Spleen (tissue), 11 donors: ENCODE data around the gene MTIF2. TPM values are rescaled to one million over a fixed set of nuclear protein-coding genes. Genes with fewer than 3 reads are reported as not detected.

ENCODE experiments used
- DNase-seq: peaks from one replicate; pipeline ENCODE4 v3.0.0-alpha.2; 2020
- H3K27ac ChIP-seq, 8 donors: fragments of 200-600 bp; sonication (generic) in 7 of 8; 1 replicate in 4 of 8; 2 replicates in 4 of 8; pipeline versions ENCODE4 v1.5.0 to v1.8.0; 2016 to 2021; ENCODE audit warnings: inconsistent platforms in 4 of 8, mild to moderate bottlenecking in 4 of 8, moderate library complexity in 1 of 8
- H3K27me3 ChIP-seq, 7 donors: fragments of 200-600 bp; sonication (generic) in 6 of 7; replicated peaks in 1 of 7; 1 replicate in 4 of 7; 2 replicates in 3 of 7; pipeline versions ENCODE4 v1.5.0 to v1.8.0; 2016 to 2021; ENCODE audit warnings: inconsistent platforms in 3 of 7, mild to moderate bottlenecking in 1 of 7
- H3K36me3 ChIP-seq, 6 donors: fragments of 200-600 bp; sonication (generic) in 5 of 6; 1 replicate in 4 of 6; 2 replicates in 2 of 6; pipeline versions ENCODE4 v1.5.0 to v1.8.0; 2016 to 2021; ENCODE audit warnings: inconsistent platforms in 2 of 6
- H3K4me1 ChIP-seq, 6 donors: fragments of 200-600 bp; sonication (generic) in 5 of 6; 1 replicate in 3 of 6; 2 replicates in 3 of 6; pipeline versions ENCODE4 v1.5.0 to v1.8.0; 2016 to 2021; ENCODE audit warnings: inconsistent platforms in 3 of 6
- H3K4me3 ChIP-seq, 8 donors: fragments of 200-600 bp; sonication (generic) in 7 of 8; 1 replicate in 4 of 8; 2 replicates in 4 of 8; pipeline versions ENCODE4 v1.5.0 to v1.8.0; 2016 to 2021; ENCODE audit warnings: inconsistent platforms in 4 of 8, mild to moderate bottlenecking in 4 of 8, moderate library complexity in 2 of 8
- H3K9me3 ChIP-seq, 8 donors: fragments of 200-600 bp; sonication (generic) in 7 of 8; 1 replicate in 4 of 8; 2 replicates in 4 of 8; pipeline versions ENCODE4 v1.5.0 to v1.8.0; 2016 to 2021; ENCODE audit warnings: inconsistent platforms in 4 of 8
- POLR2A ChIP-seq, 3 donors: fragments of 450-650 bp; IDR thresholded peaks; one replicate each; pipeline ENCODE4 v1.5.1; 2017; ENCODE audit warnings: antibody characterized with exemption in 3 of 3, mild to moderate bottlenecking in 1 of 3
- POLR2AphosphoS5 ChIP-seq, 3 donors: sonication (generic); formaldehyde crosslinking; IDR thresholded peaks; one replicate each; pipeline ENCODE4 v1.5.1; 2017; ENCODE audit warnings: antibody characterized with exemption in 3 of 3
- WGBS, 5 donors: extraction: QIAGEN DNeasy Blood & Tissue Kit in 3 of 5; methylation state at CpG; one replicate each; pipeline versions ENCODE4 v1.1.5 to v1.1.7; 2013 to 2018; 5-methylcytosine and 5-hydroxymethylcytosine counted together
- intact Hi-C: fragments of 100-400 bp; cut with DNase I; formaldehyde crosslinking; loops from one replicate; pipeline ENCODE4 v1.15.0; 2023; ENCODE audit warnings: low total_unique reads
- polyA plus RNA-seq, 3 donors: library from polyadenylated mRNA; stranded (reverse); fragments of 200-250 nt; gene quantifications; one replicate each; pipeline ENCODE4 v1.2.1, GENCODE V29; 2013
- total RNA-seq, 7 donors: library from RNA; depleted of rRNA in 3 of 7; stranded (reverse); fragments of >200 nt in 3 of 7; fragmentation: NEBNext Ultra II Directional in 4 of 7; extraction: Animal tissue kit (Norgen Biotek cat#: 25700) in 4 of 7; gene quantifications; one replicate each; pipeline versions ENCODE4 v1.1.0 to v1.2.1, GENCODE V29; 2016 to 2021
- TF ChIP-seq, protein P1 (sequence below), 11 experiments: fragments of 200-600 bp in 7 of 11; fragments of 450-650 bp in 4 of 11; sonication (generic) in 4 of 11; IDR thresholded peaks in 8 of 11; conservative IDR thresholded peaks in 3 of 11; 1 replicate in 7 of 11; 2 replicates in 4 of 11; pipeline versions ENCODE4 v1.4.0 to v1.8.0; 2016 to 2021; ENCODE audit warnings: antibody characterized with exemption in 11 of 11, inconsistent platforms in 4 of 11, mild to moderate bottlenecking in 1 of 11
- donor health status: healthy with polysubstance abuse.
- donor health status: DM: no; HTN: no; CAD: no; lungs with moderate emphysema.
- donor health status: DM: no; HTN: no; CAD: no.
- donor health status: Bipolar disorder and iron deficiency.
- donor health status: healthy.
- donor health status: DM: no; HTN: no; CAD: no.
- donor health status: DM: yes; HTN: yes; CAD: no.

Gene MTIF2
- total and polyA plus RNA-seq, 10 donors: 18.4 to 28.5 (median 21.4) TPM

DNA sequence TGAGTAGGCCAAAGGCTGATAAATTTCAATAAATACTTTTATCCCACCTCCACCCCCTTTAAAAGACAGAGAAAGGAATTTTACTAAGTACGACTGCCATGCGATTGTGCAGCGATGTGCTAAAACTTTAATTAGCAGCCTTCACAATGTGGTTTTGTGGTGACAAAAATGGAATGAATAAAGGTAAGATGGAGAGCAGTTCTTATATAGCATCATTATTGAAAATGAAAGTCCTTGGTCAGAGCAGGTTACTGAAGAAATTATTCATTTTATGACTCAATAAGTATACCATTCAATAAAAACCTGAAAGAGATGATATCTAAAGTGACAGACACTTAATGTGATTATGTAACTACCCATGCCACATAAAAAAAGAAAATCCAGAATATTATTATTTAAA lies 33.2 kb upstream of the MTIF2 start:
- no peak overlapping the region for H3K4me3 ChIP-seq
- no peak for TF ChIP-seq POLR2A (IDR thresholded peaks at IDR 0.05)
- TF ChIP-seq POLR2AphosphoS5 (IDR thresholded peaks at IDR 0.05): no peak
- TF ChIP-seq, protein P1, sequence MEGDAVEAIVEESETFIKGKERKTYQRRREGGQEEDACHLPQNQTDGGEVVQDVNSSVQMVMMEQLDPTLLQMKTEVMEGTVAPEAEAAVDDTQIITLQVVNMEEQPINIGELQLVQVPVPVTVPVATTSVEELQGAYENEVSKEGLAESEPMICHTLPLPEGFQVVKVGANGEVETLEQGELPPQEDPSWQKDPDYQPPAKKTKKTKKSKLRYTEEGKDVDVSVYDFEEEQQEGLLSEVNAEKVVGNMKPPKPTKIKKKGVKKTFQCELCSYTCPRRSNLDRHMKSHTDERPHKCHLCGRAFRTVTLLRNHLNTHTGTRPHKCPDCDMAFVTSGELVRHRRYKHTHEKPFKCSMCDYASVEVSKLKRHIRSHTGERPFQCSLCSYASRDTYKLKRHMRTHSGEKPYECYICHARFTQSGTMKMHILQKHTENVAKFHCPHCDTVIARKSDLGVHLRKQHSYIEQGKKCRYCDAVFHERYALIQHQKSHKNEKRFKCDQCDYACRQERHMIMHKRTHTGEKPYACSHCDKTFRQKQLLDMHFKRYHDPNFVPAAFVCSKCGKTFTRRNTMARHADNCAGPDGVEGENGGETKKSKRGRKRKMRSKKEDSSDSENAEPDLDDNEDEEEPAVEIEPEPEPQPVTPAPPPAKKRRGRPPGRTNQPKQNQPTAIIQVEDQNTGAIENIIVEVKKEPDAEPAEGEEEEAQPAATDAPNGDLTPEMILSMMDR (IDR thresholded peaks at IDR 0.05 in 8 of 11, conservative IDR thresholded peaks at IDR 0.05 in 3 of 11): no peak
- no peaks in the 10 kb centered on the region for H3K27me3 ChIP-seq
- H3K27ac ChIP-seq: no peak overlapping the region
- H3K4me1 ChIP-seq: no peaks in the 10 kb centered on the region
- WGBS, 5 donors: 65 to 76% (median 74%) methylated on average over 3 of the region's 3 CpGs
- H3K36me3 ChIP-seq: peaks cover 0 to 57% (median 0%) of the 10 kb centered on the region in 6 donors
- no peaks in the 10 kb centered on the region for H3K9me3 ChIP-seq
- intact Hi-C loops: no loop called here
- DNase-seq: no peak

DNA sequence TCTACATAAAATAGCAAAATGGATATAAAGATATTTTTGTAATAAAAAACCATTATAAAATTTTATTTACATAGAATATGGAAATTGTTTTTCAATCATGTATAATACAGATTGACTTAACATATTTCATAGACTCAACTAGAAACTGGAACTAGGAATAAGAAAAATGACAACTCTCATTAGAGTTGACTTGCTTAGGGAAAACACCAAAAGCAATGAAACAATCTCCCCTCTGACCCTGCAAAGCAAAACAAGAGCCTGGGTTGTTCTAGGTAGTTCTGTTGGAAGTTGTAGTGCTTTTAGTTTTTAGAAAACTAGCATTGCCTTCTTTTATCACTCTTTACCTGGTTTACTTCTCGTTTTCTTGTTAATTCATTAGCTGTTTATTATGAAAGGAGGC lies 32.2 kb upstream of the MTIF2 start:
- Histone ChIP-seq H3K27me3 (no peaks in the 10 kb centered on the region), H3K4me1 (no peaks in the 10 kb centered on the region), H3K27ac (no peak overlapping the region), H3K4me3 (no peak overlapping the region), H3K9me3 (no peaks in the 10 kb centered on the region), H3K36me3 (peaks cover 0 to 49% (median 0%) of the 10 kb centered on the region in 6 donors)
- TF ChIP-seq POLR2A (IDR thresholded peaks at IDR 0.05) (no peak), POLR2AphosphoS5 (IDR thresholded peaks at IDR 0.05) (no peak)
- TF ChIP-seq, protein P1 (IDR thresholded peaks at IDR 0.05 in 8 of 11, conservative IDR thresholded peaks at IDR 0.05 in 3 of 11): no peak
- DNase-seq: no peak
- intact Hi-C loops: no loop called here
- 91 to 100% (median 98%) methylated on average over 1 of the region's 1 CpG for WGBS, 5 donors

DNA sequence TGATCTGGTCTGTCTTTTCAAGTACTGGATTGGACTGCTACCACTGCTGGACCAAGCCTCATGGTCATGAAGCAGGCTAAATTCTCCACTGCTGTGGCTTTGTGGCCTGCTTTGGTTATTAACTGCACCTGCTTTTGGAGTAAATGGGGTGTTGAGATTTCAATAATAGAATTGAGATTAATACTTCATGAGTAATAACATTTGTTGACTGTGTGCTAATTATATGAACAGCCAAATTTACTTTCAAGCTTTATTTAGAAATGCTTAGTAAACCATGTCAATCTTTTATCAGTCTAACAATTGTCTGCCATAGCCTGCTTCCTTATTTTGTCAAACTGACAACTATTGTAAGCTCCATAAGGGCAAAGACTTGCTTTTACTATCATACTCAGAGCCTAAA lies 27.4 kb upstream of the MTIF2 start:
- Histone ChIP-seq H3K4me1 (peaks cover 0 to 22% (median 8%) of the 10 kb centered on the region in 6 donors), H3K4me3 (no peak overlapping the region), H3K27ac (no peak overlapping the region), H3K27me3 (no peaks in the 10 kb centered on the region), H3K9me3 (no peaks in the 10 kb centered on the region), H3K36me3 (peaks cover 0 to 46% (median 8%) of the 10 kb centered on the region in 6 donors)
- intact Hi-C loops: no loop called here
- no peak for DNase-seq
- TF ChIP-seq POLR2AphosphoS5 (IDR thresholded peaks at IDR 0.05) (no peak), POLR2A (IDR thresholded peaks at IDR 0.05) (no peak)
- TF ChIP-seq, protein P1 (IDR thresholded peaks at IDR 0.05 in 8 of 11, conservative IDR thresholded peaks at IDR 0.05 in 3 of 11): no peak

DNA sequence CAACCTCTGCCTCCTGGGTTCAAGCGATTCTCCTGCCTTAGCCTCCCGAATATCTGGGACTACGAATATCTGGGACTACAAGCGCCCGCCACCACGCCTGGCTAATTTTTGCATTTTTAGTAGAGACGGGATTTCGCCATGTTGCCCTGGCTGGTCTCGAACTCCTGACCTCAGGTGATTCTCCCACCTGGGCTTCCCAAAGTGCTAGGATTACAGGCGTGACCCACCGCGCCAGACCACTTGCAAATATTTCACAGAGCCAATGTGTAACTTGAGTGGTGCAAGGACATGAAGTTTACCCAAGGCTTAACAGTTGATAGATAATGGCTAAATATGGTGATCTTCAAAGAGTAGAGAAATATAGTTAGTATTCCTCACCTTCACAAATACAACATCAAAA lies 14.1 kb upstream of the MTIF2 start:
- no peaks in the 10 kb centered on the region for H3K27me3 ChIP-seq
- peaks cover 3 to 37% (median 25%) of the 10 kb centered on the region in 6 donors for H3K4me1 ChIP-seq
- 96 to 97% (median 96%) methylated on average over 12 of the region's 12 CpGs for WGBS, 5 donors
- TF ChIP-seq, protein P1 (IDR thresholded peaks at IDR 0.05 in 8 of 11, conservative IDR thresholded peaks at IDR 0.05 in 3 of 11): no peak
- TF ChIP-seq POLR2A (IDR thresholded peaks at IDR 0.05) (no peak), POLR2AphosphoS5 (IDR thresholded peaks at IDR 0.05) (no peak)
- no peaks in the 10 kb centered on the region for H3K9me3 ChIP-seq
- DNase-seq: no peak
- H3K4me3 ChIP-seq: peak overlapping the region in 6 of 8 donors; percentile 44 to 77 (median 57)
- intact Hi-C loops: no loop called here
- H3K27ac ChIP-seq: peak overlapping the region in 3 of 8 donors; percentile 94 to 95 (median 94)
- H3K36me3 ChIP-seq: no peaks in the 10 kb centered on the region
